ENCODE measurements around the gene TM4SF1. TPM values are rescaled to one million over a fixed set of nuclear protein-coding genes. Genes with fewer than 3 reads are reported as not detected.

TM4SF1 gene
- total RNA-seq, 1 donor from 2014 or later, result 97.7 TPM

- Histone ChIP-seq H3K36me3 (no peaks in the 10 kb centered on the region), H3K9me3 (no peaks in the 10 kb centered on the region), H3K4me1 (no peaks in the 10 kb centered on the region), H3K27ac (no peak overlapping the region), H3K4me3 (no peak overlapping the region), H3K27me3 (no peaks in the 10 kb centered on the region)
- intact Hi-C loops (cut with DNase I), result no loop called here
- DNase-seq (ENCODE audit: extremely low spot score in 2 of 2), result no peak
- no peak for TF ChIP-seq CTCF (IDR thresholded peaks at IDR 0.05)
- no peak for TF ChIP-seq POLR2A (IDR thresholded peaks at IDR 0.05)
- TF ChIP-seq POLR2AphosphoS5 (IDR thresholded peaks at IDR 0.05; ENCODE audit: insufficient read depth in 1 of 2, low read depth in 1 of 2), result no peak
Measured at GRCh38 chr3:149402481-149402880, 25.0 kb upstream of the TM4SF1 start.

- intact Hi-C loops (cut with DNase I), result no loop called here
- DNase-seq (ENCODE audit: extremely low spot score in 2 of 2), result no peak
- Histone ChIP-seq H3K4me3 (no peak overlapping the region), H3K36me3 (no peaks in the 10 kb centered on the region), H3K9me3 (no peaks in the 10 kb centered on the region), H3K4me1 (no peaks in the 10 kb centered on the region), H3K27me3 (no peaks in the 10 kb centered on the region), H3K27ac (no peak overlapping the region)
- TF ChIP-seq POLR2AphosphoS5 (IDR thresholded peaks at IDR 0.05; ENCODE audit: insufficient read depth in 1 of 2, low read depth in 1 of 2) (no peak), POLR2A (IDR thresholded peaks at IDR 0.05) (no peak), CTCF (IDR thresholded peaks at IDR 0.05) (no peak)
Measured at GRCh38 chr3:149401926-149402310, 24.5 kb upstream of the TM4SF1 start.

- intact Hi-C loops (cut with DNase I), result no loop called here
- no peak overlapping the region for H3K4me3 ChIP-seq
- TF ChIP-seq POLR2AphosphoS5 (IDR thresholded peaks at IDR 0.05; ENCODE audit: insufficient read depth in 1 of 2, low read depth in 1 of 2) (peak in 1 of 2 donors; percentile 59), CTCF (IDR thresholded peaks at IDR 0.05) (no peak)
Measured at GRCh38 chr3:149401212-149401925, 23.9 kb upstream of the TM4SF1 start.

DNA sequence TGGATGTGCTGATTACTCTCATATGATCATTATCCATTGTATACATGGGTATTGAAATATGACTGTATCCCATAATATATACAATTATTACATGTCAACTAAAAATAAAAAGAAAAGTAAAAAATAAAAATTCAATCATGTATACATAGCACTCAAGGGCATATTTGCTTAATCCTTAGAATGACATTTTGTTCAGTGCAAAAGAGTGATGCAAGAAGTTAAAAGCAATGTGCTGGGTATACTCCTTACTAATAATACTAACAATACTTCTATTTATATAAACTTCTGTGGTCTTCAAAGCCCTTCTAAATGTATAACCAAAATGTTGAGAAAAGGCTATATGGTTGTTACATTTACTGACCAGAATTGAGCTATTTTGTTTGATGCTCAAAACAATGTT is 23.2 kb upstream of the TM4SF1 start:
- H3K4me1 ChIP-seq, result no peaks in the 10 kb centered on the region
- intact Hi-C loops (cut with DNase I), result no loop called here
- no peak for TF ChIP-seq CTCF (IDR thresholded peaks at IDR 0.05)
- TF ChIP-seq POLR2AphosphoS5 (IDR thresholded peaks at IDR 0.05; ENCODE audit: insufficient read depth in 1 of 2, low read depth in 1 of 2), result no peak
- TF ChIP-seq POLR2A (IDR thresholded peaks at IDR 0.05), result no peak
- no peaks in the 10 kb centered on the region for H3K27me3 ChIP-seq
- H3K4me3 ChIP-seq, result no peak overlapping the region
- no peak overlapping the region for H3K27ac ChIP-seq
- H3K9me3 ChIP-seq, result no peaks in the 10 kb centered on the region
- DNase-seq (ENCODE audit: extremely low spot score in 2 of 2), result no peak
- no peaks in the 10 kb centered on the region for H3K36me3 ChIP-seq

More at GRCh38 chr3:149401212-149401925, 23.9 kb upstream of the TM4SF1 start:
- Histone ChIP-seq H3K9me3 (no peaks in the 10 kb centered on the region), H3K36me3 (no peaks in the 10 kb centered on the region), H3K4me1 (no peaks in the 10 kb centered on the region), H3K27ac (no peak overlapping the region), H3K27me3 (no peaks in the 10 kb centered on the region)
- no peak for DNase-seq (ENCODE audit: extremely low spot score in 2 of 2)

GRCh38 chr3:149398296-149398695 is 20.8 kb upstream of the TM4SF1 start:
- Histone ChIP-seq H3K4me1 (no peaks in the 10 kb centered on the region), H3K27ac (no peak overlapping the region), H3K27me3 (no peaks in the 10 kb centered on the region), H3K36me3 (no peaks in the 10 kb centered on the region), H3K9me3 (no peaks in the 10 kb centered on the region), H3K4me3 (no peak overlapping the region)
- intact Hi-C loops (cut with DNase I), result loop anchor here (10.0 kb wide), 1 partner anchor 77 kb away; the partner anchor contains the start of gene TM4SF4
- TF ChIP-seq POLR2AphosphoS5 (IDR thresholded peaks at IDR 0.05; ENCODE audit: insufficient read depth in 1 of 2, low read depth in 1 of 2) (no peak), POLR2A (IDR thresholded peaks at IDR 0.05) (no peak), CTCF (IDR thresholded peaks at IDR 0.05) (no peak)
- no peak for DNase-seq (ENCODE audit: extremely low spot score in 2 of 2)

Data from vagina (tissue), 2 donors.